Adrenal gland (tissue), 12 donors: ENCODE measurements around the gene HLTF. TPM values are rescaled to one million over a fixed set of nuclear protein-coding genes. Genes with fewer than 3 reads are reported as not detected.

ENCODE experiments used
- DNase-seq, 7 donors: peaks; one replicate each; pipeline ENCODE4 v3.0.0-alpha.2; 2019 to 2020
- H3K27ac ChIP-seq, 5 donors: fragments of 200-600 bp; sonication (generic) in 4 of 5; 1 replicate in 3 of 5; 2 replicates in 2 of 5; pipeline versions ENCODE4 v1.5.1 to v1.8.0; 2016 to 2020; ENCODE audit warnings: mild to moderate bottlenecking in 1 of 5
- H3K27me3 ChIP-seq: fragments of 200-600 bp; 2 replicates; pipeline ENCODE4 v1.8.0; 2021
- H3K36me3 ChIP-seq, 2 donors: fragments of 200-600 bp; replicated peaks in 1 of 2; 1 replicate in 1 of 2; 2 replicates in 1 of 2; pipeline versions ENCODE4 v1.5.1 to v1.8.0; 2018 to 2022
- H3K4me1 ChIP-seq, 2 donors: fragments of 200-600 bp; replicated peaks in 1 of 2; 1 replicate in 1 of 2; 2 replicates in 1 of 2; pipeline versions ENCODE4 v1.5.1 to v1.8.0; 2018 to 2021
- H3K4me3 ChIP-seq, 4 donors: fragments of 200-600 bp; sonication (generic) in 3 of 4; one replicate each; pipeline ENCODE4 v1.5.1; 2016 to 2018
- H3K9me3 ChIP-seq, 3 donors: fragments of 200-600 bp; sonication (generic) in 1 of 3; replicated peaks in 1 of 3; 1 replicate in 2 of 3; 2 replicates in 1 of 3; pipeline versions ENCODE4 v1.5.1 to v1.8.0; 2016 to 2021
- POLR2A ChIP-seq, 2 donors: fragments of 450-650 bp; IDR thresholded peaks; one replicate each; pipeline ENCODE4 v1.6.1; 2017; ENCODE audit warnings: antibody characterized with exemption in 2 of 2, mild to moderate bottlenecking in 2 of 2, moderate library complexity in 1 of 2
- WGBS, 4 donors: extraction: QIAGEN DNeasy Blood & Tissue Kit in 2 of 4; methylation state at CpG; one replicate each; pipeline versions ENCODE4 v1.1.5 to v1.1.7; 2013 to 2017; 5-methylcytosine and 5-hydroxymethylcytosine counted together
- intact Hi-C, 2 donors: fragments of 100-400 bp; cut with DNase I; formaldehyde crosslinking; loops; one replicate each; pipeline versions ENCODE4 v1.14.1 to v1.15.0; 2022 to 2023
- polyA plus RNA-seq, 3 donors: library from polyadenylated mRNA; stranded (reverse); fragments of 200-250 nt in 2 of 3; fragments of 350-450 nt in 1 of 3; fragmentation: Illumina TruSeq in 1 of 3; extraction: RNeasy Lipid Tissue Mini Kit (QIAGEN cat#74804) in 1 of 3; gene quantifications; one replicate each; pipeline ENCODE4 v1.2.3, GENCODE V29; 2013 to 2014
- total RNA-seq, 9 donors: library from RNA; depleted of rRNA in 4 of 9; stranded (reverse); fragments of >200 nt in 4 of 9; fragments of 120-200 nt in 1 of 9; fragmentation: NEBNext Ultra II Directional in 1 of 9; extraction: Animal tissue kit (Norgen Biotek cat#: 25700) in 1 of 9; gene quantifications; one replicate each; pipeline versions ENCODE4 v1.1.0 to v1.2.4, GENCODE V29; 2013 to 2023
- TF ChIP-seq, protein P1 (sequence below), 6 experiments: fragments of 450-650 bp in 4 of 6; fragments of 200-600 bp in 2 of 6; sonication (generic) in 1 of 6; IDR thresholded peaks; 1 replicate in 5 of 6; 2 replicates in 1 of 6; pipeline versions ENCODE4 v1.5.1 to v1.8.0; 2016 to 2021; ENCODE audit warnings: antibody characterized with exemption in 6 of 6, mild to moderate bottlenecking in 2 of 6, moderate library complexity in 1 of 6
- donor health status: healthy with polysubstance abuse.
- donor health status: Bipolar disorder and iron deficiency.
- donor health status: DM: yes; HTN: yes; CAD: no.
- donor health status: DM: no; HTN: no; CAD: no.
- donor health status: DM: no; HTN: no; CAD: no.
- donor health status: DM: yes; HTN: yes; CAD: no.

Gene HLTF
- total and polyA plus RNA-seq, 12 donors = 5.6 to 102 (median 46.7) TPM

DNA sequence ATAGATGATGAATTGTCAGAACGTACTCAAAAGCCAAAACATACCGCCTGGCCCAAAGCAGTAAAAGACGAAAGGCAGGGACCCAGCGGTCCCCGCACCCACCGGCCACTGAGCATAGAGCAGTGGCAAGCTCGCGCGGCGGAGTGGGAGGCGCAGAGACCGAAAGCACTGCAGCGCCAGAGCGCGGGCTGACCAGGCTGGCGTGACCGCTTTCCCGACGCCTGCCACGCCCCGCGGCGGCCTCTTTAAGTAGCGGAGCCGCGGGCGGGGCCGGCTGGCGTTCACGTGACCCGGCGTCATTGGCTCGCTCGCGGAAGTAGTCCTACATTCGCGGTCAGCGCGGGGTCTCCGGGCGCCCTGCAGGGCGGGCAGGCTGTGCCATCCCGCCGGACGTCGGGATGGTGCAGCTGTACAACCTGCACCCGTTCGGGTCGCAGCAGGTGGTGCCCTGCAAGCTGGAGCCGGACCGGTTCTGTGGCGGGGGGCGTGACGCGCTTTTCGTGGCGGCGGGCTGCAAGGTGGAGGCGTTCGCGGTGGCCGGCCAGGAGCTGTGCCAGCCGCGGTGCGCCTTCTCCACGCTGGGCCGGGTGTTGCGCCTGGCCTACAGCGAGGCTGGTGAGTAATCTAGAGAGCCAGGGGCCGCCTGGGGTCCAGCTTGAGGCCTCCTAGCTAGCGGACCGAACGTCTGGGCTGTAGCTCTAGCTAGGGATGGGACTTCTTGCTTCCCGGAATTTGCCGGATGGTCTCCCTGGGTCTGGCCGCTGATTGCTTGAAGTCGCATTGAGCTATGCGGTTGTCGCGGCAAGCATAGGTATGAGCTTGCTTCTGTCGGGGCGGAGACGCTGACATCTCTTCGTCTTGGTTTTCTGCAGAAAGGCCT lies 43.2 kb upstream of the HLTF start, which contains the start of gene HPS3:
Gene HPS3, plus strand, starts transcription at position 313 of the 880 bp plus-strand sequence. Its CDS starts 86 bp downstream, at position 399.
- 0 to 1% (median 1%) methylated on average over 15 to 84 of the region's 84 CpGs for WGBS, 4 donors
- H3K4me3 ChIP-seq = peak within 1 kb of the TSS; percentile 33 to 74 (median 70)
- no peaks in the 10 kb centered on the region for H3K9me3 ChIP-seq
- TF ChIP-seq POLR2A (IDR thresholded peaks at IDR 0.05) = peak; percentile 94 to 99
- TF ChIP-seq, protein P1, sequence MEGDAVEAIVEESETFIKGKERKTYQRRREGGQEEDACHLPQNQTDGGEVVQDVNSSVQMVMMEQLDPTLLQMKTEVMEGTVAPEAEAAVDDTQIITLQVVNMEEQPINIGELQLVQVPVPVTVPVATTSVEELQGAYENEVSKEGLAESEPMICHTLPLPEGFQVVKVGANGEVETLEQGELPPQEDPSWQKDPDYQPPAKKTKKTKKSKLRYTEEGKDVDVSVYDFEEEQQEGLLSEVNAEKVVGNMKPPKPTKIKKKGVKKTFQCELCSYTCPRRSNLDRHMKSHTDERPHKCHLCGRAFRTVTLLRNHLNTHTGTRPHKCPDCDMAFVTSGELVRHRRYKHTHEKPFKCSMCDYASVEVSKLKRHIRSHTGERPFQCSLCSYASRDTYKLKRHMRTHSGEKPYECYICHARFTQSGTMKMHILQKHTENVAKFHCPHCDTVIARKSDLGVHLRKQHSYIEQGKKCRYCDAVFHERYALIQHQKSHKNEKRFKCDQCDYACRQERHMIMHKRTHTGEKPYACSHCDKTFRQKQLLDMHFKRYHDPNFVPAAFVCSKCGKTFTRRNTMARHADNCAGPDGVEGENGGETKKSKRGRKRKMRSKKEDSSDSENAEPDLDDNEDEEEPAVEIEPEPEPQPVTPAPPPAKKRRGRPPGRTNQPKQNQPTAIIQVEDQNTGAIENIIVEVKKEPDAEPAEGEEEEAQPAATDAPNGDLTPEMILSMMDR (IDR thresholded peaks at IDR 0.05) = no peak
- H3K27ac ChIP-seq = peak within 1 kb of the TSS in 4 of 5 donors; percentile 81 to 91 (median 86)
- no peaks in the 10 kb centered on the region for H3K36me3 ChIP-seq
- DNase-seq = peak; percentile 88 to 96 (median 93)
- H3K27me3 ChIP-seq = no peaks in the 10 kb centered on the region
- intact Hi-C loops = loop anchor here in 1 of 2 donors (10.0 kb wide), 1 partner anchor 55 kb away; no protein-coding TSS in a partner anchor
- H3K4me1 ChIP-seq = peaks cover 0 to 36% of the 10 kb centered on the region in 2 donors

- peak overlapping the region in 2 of 4 donors; percentile 67 to 74 for H3K4me3 ChIP-seq
- H3K4me1 ChIP-seq = peaks cover 0 to 29% of the 10 kb centered on the region in 2 donors
- intact Hi-C loops = loop anchor here in 1 of 2 donors (10.0 kb wide), 1 partner anchor 56 kb away; no protein-coding TSS in a partner anchor
- no peak for TF ChIP-seq POLR2A (IDR thresholded peaks at IDR 0.05)
- TF ChIP-seq, protein P1 (IDR thresholded peaks at IDR 0.05) = no peak
- no peaks in the 10 kb centered on the region for H3K9me3 ChIP-seq
- no peak for DNase-seq
- no peaks in the 10 kb centered on the region for H3K36me3 ChIP-seq
- no peaks in the 10 kb centered on the region for H3K27me3 ChIP-seq
- 0 to 5% (median 2%) methylated on average over 4 of the region's 4 CpGs for WGBS, 4 donors
- peak overlapping the region in 4 of 5 donors; percentile 81 to 91 (median 86) for H3K27ac ChIP-seq
Measured at GRCh38 chr3:149128821-149129220, 42.5 kb upstream of the HLTF start.

DNA sequence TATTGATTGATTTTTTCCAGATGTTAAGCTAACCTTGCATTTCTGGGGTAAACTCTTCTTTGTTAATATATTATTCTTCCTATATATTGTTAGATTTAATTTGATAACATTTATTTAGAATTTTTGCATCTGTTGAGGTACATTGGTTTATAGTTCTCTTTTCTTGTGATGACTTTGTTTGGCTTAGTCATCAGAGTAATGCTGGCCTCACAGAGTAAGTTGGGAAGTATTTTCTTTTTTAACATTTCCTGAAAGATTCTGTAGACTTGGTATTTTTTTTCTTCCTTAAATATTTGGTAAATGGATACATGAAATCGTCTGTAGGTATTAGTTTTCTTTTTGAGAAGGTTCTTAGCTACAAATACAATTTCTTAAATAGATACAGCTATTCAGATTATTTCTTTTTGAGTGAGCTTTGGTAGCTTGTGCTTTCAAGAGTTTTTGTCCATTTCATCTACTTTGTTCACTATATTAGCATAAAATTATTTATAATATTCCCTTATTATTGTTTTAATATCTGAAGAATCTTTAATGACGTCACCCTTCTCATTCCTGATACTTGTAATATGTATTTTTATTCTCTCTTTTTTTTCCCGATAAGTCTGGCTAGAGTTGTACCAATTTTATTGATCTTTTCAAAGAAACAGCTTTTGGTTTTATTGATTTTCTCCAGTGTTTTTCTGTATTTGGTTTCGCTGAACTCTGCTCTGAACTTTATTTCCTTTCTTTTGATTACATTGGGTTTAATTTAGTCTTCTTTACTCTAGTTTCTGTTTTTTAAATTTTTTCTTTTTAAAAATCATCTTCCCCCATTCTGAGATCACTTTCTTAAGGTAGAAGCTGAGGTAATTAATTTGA lies 36.6 kb upstream of the HLTF start:
- DNase-seq = no peak
- peaks cover 0 to 7% of the 10 kb centered on the region in 2 donors for H3K4me1 ChIP-seq
- intact Hi-C loops = loop anchor here (5.0 to 10.0 kb wide), 2 partner anchors 62 to 149 kb away; no protein-coding TSS in a partner anchor
- no peaks in the 10 kb centered on the region for H3K36me3 ChIP-seq
- no peak overlapping the region for H3K27ac ChIP-seq
- no peak overlapping the region for H3K4me3 ChIP-seq
- no peaks in the 10 kb centered on the region for H3K27me3 ChIP-seq
- no peaks in the 10 kb centered on the region for H3K9me3 ChIP-seq
- WGBS, 4 donors = 75 to 83% (median 76%) methylated on average over 4 of the region's 4 CpGs
- no peak for TF ChIP-seq POLR2A (IDR thresholded peaks at IDR 0.05)
- TF ChIP-seq, protein P1 (IDR thresholded peaks at IDR 0.05) = no peak
